HUES6 (cell line): ENCODE results near the gene R3HDML.

Experiments used
- H3K27ac ChIP-seq: 2 replicates; pipeline ENCODE4 v1.7.0; 2013; ENCODE audit warnings: low read depth, mild to moderate bottlenecking, low read length, inconsistent platforms
- H3K27me3 ChIP-seq: 2 replicates; pipeline ENCODE4 v1.6.1; 2013; ENCODE audit warnings: low read length; ENCODE audit not compliant: control insufficient read depth, insufficient read depth
- H3K36me3 ChIP-seq: 2 replicates; pipeline ENCODE4 v1.6.1; 2013; ENCODE audit warnings: low read length; ENCODE audit not compliant: control insufficient read depth, insufficient read depth
- H3K4me1 ChIP-seq: 2 replicates; pipeline ENCODE4 v1.6.1; 2013; ENCODE audit warnings: low read length; ENCODE audit not compliant: control insufficient read depth, insufficient read depth
- H3K4me3 ChIP-seq: 2 replicates; pipeline ENCODE4 v1.5.1; 2013; ENCODE audit warnings: low read depth, low read length
- H3K9ac ChIP-seq: one replicate; pipeline ENCODE4 v1.6.1; 2013; ENCODE audit warnings: mild to moderate bottlenecking, low read length
- H3K9me3 ChIP-seq: 2 replicates; pipeline ENCODE4 v1.6.1; 2013; ENCODE audit warnings: low read depth, low read length; ENCODE audit not compliant: control insufficient read depth, insufficient read depth

The R3HDML gene

DNA sequence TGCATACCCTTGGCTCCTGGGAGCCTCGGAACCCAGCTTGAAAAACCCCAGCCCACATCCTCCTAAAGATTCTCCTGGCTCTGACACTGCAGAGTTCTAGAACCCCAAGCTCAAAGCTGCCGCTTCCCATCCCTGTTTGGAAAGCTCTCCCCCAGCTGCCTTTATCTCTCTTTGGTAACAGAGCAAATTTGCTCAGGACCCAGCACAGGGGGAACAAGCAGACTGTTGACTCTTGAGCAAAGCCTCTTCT, 57.5 kb downstream of the R3HDML start:
- Histone ChIP-seq H3K4me3 (no peak overlapping the region), H3K27ac (no peak overlapping the region), H3K9me3 (no peaks in the 10 kb centered on the region), H3K27me3 (peaks cover 2% of the 10 kb centered on the region; the same call in 1 of the 2 replicates), H3K4me1 (no peaks in the 10 kb centered on the region), H3K9ac (no peak overlapping the region), H3K36me3 (no peaks in the 10 kb centered on the region)

DNA sequence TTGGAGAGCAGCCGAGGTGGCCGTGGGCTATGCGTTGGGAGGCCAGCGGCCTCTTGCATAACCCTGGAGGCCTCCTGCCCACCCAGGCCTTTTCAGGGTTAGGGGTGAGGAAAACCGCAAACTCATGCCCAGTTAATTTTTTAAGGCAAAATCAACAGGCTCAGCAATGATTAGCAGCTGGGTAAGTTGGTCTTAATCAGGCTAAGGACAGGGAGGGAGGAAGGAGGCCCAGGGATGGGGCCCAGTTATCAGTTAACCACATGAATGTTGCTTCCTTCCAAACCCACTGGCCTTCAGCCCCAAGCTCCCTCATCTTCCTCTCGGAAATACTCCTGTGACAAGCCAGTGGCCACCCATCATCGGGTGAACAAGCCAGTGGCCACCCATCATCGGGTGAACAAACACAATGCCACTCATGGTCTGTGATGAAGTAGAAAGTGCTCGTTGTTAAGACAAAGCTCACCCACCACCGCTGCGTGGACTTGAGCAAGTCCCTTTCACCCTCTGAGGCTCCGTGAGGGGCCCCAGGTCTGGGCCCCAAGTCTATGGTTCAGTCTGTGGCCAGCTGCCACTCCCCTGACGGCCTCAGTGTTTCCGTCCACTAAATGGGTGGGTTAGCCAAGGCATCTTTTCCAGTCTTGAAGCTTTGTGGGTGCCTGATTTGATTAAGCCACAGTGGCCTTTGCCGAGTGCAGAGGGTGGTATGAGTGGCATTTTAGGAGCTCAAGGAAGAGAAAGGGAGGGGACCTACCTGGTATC, 58.0 kb downstream of the R3HDML start:
- H3K4me3 ChIP-seq = no peak overlapping the region
- no peaks in the 10 kb centered on the region for H3K4me1 ChIP-seq
- no peaks in the 10 kb centered on the region for H3K9me3 ChIP-seq
- no peaks in the 10 kb centered on the region for H3K36me3 ChIP-seq
- no peak overlapping the region for H3K9ac ChIP-seq
- H3K27me3 ChIP-seq = no peaks in the 10 kb centered on the region; the same call in 1 of the 2 replicates
- H3K27ac ChIP-seq = no peak overlapping the region

DNA sequence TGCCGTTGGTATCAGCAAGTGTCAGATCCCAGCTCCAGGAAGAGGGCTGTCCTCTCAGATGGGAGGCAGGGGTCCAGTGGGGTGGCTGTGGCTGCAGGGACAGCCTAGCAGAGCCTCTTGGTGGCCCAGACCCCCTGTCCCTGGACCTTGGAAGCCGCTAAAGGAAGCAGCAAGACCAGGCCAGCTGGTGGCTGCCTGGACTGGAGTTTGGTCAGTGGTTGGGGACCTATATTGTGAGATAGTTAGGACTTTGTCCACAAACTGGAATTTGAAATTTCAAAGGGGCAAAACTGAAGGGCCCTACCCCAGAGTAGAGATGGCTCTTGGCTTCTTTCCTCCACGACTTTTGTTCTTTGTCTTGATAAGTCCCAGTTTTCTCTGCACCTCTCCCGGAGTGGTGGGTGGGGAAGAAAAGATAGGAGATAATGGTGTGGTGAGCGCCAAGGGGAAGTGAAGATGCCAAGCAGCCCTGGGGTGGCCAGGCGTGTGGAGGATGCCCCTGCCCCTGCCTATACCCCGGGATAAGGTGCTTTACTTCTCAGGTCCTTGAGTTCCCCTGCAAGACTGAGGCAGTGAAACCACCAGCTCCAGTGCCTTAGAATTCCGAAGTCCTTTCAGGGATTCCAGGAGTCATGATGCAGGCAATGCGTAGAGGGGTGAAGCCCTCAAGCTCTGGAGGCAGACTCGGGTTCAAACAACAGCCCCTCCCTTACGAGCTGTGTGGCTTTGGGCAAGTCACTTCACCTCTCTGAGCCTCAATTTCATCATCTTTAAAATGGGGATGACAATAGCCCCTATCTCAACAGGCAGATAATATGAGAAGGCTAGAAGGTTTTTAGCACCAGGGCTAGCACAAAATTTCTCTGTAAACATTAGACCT, 58.9 kb downstream of the R3HDML start:
- Histone ChIP-seq H3K4me3 (no peak overlapping the region), H3K4me1 (no peaks in the 10 kb centered on the region), H3K9me3 (no peaks in the 10 kb centered on the region), H3K27me3 (no peaks in the 10 kb centered on the region), H3K9ac (no peak overlapping the region), H3K36me3 (no peaks in the 10 kb centered on the region), H3K27ac (no peak overlapping the region)

DNA sequence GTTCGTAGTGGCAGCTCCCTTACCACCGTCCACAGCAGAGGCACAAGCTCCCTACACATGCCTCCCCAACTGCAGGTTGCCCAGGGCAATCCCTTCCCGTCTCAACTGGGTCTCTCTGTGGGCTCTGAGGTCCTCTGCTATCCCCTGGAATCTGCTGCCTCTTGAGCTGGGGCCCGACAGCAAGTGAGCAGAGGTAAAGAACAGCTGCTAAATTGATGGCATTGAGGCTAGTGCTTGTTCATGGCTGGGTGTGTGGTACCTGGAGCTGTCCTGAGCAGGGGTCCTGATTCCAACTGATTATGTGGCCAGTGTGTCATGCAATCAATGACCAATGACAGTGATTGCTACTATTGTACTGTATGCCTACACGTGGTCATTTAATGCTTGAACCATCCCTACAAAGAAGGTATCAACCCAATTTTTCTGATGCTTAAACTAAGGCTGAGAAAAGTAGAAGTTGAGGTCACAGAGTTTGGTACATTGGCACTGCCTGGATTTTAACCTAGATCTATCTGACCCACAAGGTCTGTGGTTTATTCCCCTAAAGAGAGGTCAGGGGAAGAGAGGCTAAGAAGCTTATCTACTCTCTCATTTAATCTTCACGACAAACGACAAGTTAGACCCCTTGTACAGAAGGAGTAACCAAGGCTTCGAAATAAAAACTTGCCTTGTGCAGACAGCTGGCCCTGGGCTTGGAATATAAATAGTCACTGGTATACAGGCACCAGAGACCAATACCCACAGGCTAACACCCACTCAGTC, 59.7 kb downstream of the R3HDML start:
- Histone ChIP-seq H3K36me3 (no peaks in the 10 kb centered on the region), H3K27me3 (no peaks in the 10 kb centered on the region), H3K9ac (no peak overlapping the region), H3K9me3 (no peaks in the 10 kb centered on the region), H3K4me3 (no peak overlapping the region), H3K27ac (no peak overlapping the region), H3K4me1 (no peaks in the 10 kb centered on the region)

DNA sequence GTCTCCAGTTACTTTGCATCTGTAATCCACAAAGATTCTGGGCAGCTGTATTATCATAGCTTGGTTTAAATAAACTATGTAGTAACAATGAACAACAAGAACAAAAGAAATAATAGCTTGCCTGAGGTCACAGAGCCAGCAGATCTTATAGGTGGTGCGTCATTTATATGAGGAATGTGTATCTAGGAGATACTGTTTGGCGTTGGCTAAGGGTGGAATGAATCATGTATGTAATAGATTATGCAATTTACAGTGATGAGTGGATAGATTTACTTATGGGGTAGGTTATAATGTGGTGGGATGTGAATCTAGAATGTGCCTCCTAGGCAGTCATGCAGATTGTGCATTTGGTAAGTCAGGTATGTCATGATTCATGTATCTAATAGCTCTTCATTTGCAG, 61.5 kb downstream of the R3HDML start:
- H3K4me1 ChIP-seq = no peaks in the 10 kb centered on the region
- no peak overlapping the region for H3K9ac ChIP-seq
- no peaks in the 10 kb centered on the region for H3K9me3 ChIP-seq
- no peaks in the 10 kb centered on the region for H3K36me3 ChIP-seq
- H3K4me3 ChIP-seq = no peak overlapping the region
- no peak overlapping the region for H3K27ac ChIP-seq
- no peaks in the 10 kb centered on the region for H3K27me3 ChIP-seq

DNA sequence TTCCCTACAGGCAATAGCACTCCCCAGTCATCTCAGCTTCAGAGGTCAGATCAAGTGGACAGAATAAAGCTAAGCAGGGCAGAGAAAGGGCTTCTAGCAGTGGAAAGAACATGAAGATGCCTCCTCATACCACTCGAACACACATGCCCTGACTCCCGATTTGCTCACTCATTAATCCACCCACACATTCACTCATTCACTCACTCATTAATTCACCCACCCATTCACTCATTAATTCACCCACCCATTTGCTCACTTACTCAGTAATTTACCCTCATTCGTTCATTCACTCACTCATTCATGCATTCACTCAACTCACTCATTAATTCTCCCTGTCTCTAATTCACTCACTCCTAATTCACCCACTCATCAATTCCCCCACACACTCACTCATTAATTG, 62.6 kb downstream of the R3HDML start:
- H3K27me3 ChIP-seq = no peaks in the 10 kb centered on the region
- no peaks in the 10 kb centered on the region for H3K4me1 ChIP-seq

DNA sequence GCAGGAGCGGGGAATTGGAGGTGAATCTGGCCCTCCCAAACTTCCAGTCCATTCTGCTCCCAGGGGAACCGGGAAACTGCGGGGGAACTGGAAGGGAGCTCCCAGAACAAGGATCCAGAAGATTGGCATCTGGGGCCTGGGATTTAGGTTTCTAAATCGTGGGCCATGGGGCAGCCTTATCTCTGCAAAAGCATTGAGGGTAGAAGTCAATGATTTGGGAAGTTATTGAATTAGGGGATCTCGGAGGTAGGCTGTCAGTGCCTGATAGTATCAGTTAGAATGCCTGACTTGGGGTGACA, 63.8 kb downstream of the R3HDML start:
- Histone ChIP-seq H3K9me3 (no peaks in the 10 kb centered on the region), H3K27ac (no peak overlapping the region), H3K36me3 (no peaks in the 10 kb centered on the region), H3K4me1 (no peaks in the 10 kb centered on the region), H3K27me3 (no peaks in the 10 kb centered on the region), H3K9ac (no peak overlapping the region), H3K4me3 (no peak overlapping the region)

More for the DNA sequence above, 62.6 kb downstream of the R3HDML start:
- Histone ChIP-seq H3K36me3 (no peaks in the 10 kb centered on the region), H3K27ac (no peak overlapping the region), H3K9ac (no peak overlapping the region), H3K4me3 (no peak overlapping the region), H3K9me3 (no peaks in the 10 kb centered on the region)
